HepG2 (cell line): ENCODE results near the gene TTYH2. TPM values are rescaled to one million over a fixed set of nuclear protein-coding genes. Genes with fewer than 3 reads are reported as not detected.

ENCODE experiments used
- ATAC-seq: fragments of 200-7000 bp; cut with Tn5 transposase; 3 replicates; pipeline ENCODE4 v1.9.1; 2020; ENCODE audit warnings: mild to moderate bottlenecking, moderate library complexity
- BruUV-seq: library from RNA; stranded (reverse); fragments of 400-500 nt; replicated peaks from 2 replicates; lab custom pipeline; 2021; lab: Mats Ljungman, UMichigan
- CTCF ChIA-PET: fragments of 300-600 bp; formaldehyde crosslinking; extraction: SDS; loops from one replicate; lab custom pipeline; 2021; ENCODE audit warnings: low total read pairs, inconsistent platforms, low intra/inter-chr PET ratio; lab: Yijun Ruan, JAX
- POLR2A ChIA-PET: fragments of 350-600 bp; sonication (Branson Sonifier 250); formaldehyde crosslinking; loops from one replicate; lab custom pipeline; 2020; ENCODE audit warnings: antibody characterized with exemption, inconsistent platforms; lab: Yijun Ruan, JAX
- DNase-seq: peaks from one replicate; pipeline ENCODE4 v3.0.0-alpha.2; 2015; ENCODE audit warnings: low spot score
- FAIRE-seq: peaks from 3 replicates; lab custom pipeline; 2011; peaks lifted over from hg19 to GRCh38; lab: Jason Lieb, UNC
- H2AFZ ChIP-seq: one replicate; pipeline ENCODE4 v1.6.1; 2011; ENCODE audit warnings: low read length, inconsistent platforms
- H3K27ac ChIP-seq: fragments of 300-600 bp; 3 replicates; pipeline ENCODE4 v1.8.0; 2011; ENCODE audit warnings: mixed run types, mild to moderate bottlenecking, mixed read lengths, low read length, inconsistent platforms; ENCODE audit not compliant: insufficient read depth; ENCODE audit errors: extremely low read length
- H3K27me3 ChIP-seq, 2 experiments: fragments of 200-600 bp in 1 of 2; 2 replicates in 1 of 2; 3 replicates in 1 of 2; pipeline versions ENCODE4 v1.6.0 to v1.8.0; 2011; ENCODE audit warnings: low read length in 2 of 2, mild to moderate bottlenecking in 2 of 2, moderate library complexity in 2 of 2, inconsistent platforms in 1 of 2; ENCODE audit not compliant: insufficient read depth in 2 of 2, control insufficient read depth in 1 of 2
- H3K36me3 ChIP-seq, 2 experiments: fragments of 200-600 bp in 1 of 2; replicated peaks in 1 of 2; 2 replicates in 1 of 2; 3 replicates in 1 of 2; pipeline versions ENCODE4 v1.5.1 to v1.8.0; 2011; ENCODE audit warnings: low read length in 2 of 2, inconsistent platforms in 1 of 2; ENCODE audit not compliant: insufficient read depth in 2 of 2, control insufficient read depth in 1 of 2
- H3K4me1 ChIP-seq: 2 replicates; pipeline ENCODE4 v1.5.1; 2012; ENCODE audit warnings: low read length, inconsistent platforms; ENCODE audit not compliant: insufficient read depth
- H3K4me2 ChIP-seq: 2 replicates; pipeline ENCODE4 v1.6.0; 2011; ENCODE audit warnings: low read depth, low read length, inconsistent platforms
- H3K4me3 ChIP-seq, 3 experiments: fragments of 200-600 bp in 1 of 3; sonication (generic), shearing (Covaris generic) in 1 of 3; replicated peaks in 1 of 3; 2 replicates each; pipeline ENCODE4 v1.5.1; 2011 to 2016; ENCODE audit warnings: low read length in 3 of 3, inconsistent platforms in 2 of 3, low read depth in 2 of 3, mild to moderate bottlenecking in 2 of 3, control low read depth in 1 of 3, mixed read lengths in 1 of 3; ENCODE audit not compliant: insufficient read depth in 1 of 3
- H3K79me2 ChIP-seq: one replicate; pipeline ENCODE4 v1.6.1; 2011; ENCODE audit warnings: low read length, inconsistent platforms; ENCODE audit not compliant: insufficient read depth
- H3K9ac ChIP-seq: 2 replicates; pipeline ENCODE4 v1.6.0; 2011; ENCODE audit warnings: mild to moderate bottlenecking, low read depth, low read length, inconsistent platforms; ENCODE audit not compliant: insufficient read depth
- H3K9me3 ChIP-seq: 2 replicates; pipeline ENCODE4 v1.5.1; 2012; ENCODE audit warnings: mild to moderate bottlenecking, low read length
- H4K20me1 ChIP-seq: 2 replicates; pipeline ENCODE4 v1.6.0; 2011; ENCODE audit warnings: inconsistent platforms, mild to moderate bottlenecking, low read length, moderate library complexity; ENCODE audit not compliant: insufficient read depth
- BCL3 ChIP-seq: sonication (generic); formaldehyde crosslinking; IDR thresholded peaks from 2 replicates; pipeline ENCODE4 v1.5.1; 2020; ENCODE audit warnings: mild to moderate bottlenecking, missing genetic modification reagents, moderate library complexity
- DDIT3 ChIP-seq: sonication (generic); formaldehyde crosslinking; IDR thresholded peaks from 2 replicates; pipeline ENCODE4 v1.4.0; 2020; ENCODE audit warnings: mild to moderate bottlenecking, missing genetic modification reagents
- HDAC2 ChIP-seq: sonication (generic); formaldehyde crosslinking; IDR thresholded peaks from 2 replicates; pipeline ENCODE4 v1.4.0; 2020; ENCODE audit warnings: missing genetic modification reagents
- MAFK ChIP-seq, 2 experiments: IDR thresholded peaks in 1 of 2; conservative IDR thresholded peaks in 1 of 2; 2 replicates each; pipeline ENCODE4 v1.6.1; 2011; ENCODE audit warnings: improper control_type of control experiment in 2 of 2, low read length in 2 of 2
- PITX1 ChIP-seq: sonication (generic); formaldehyde crosslinking; IDR thresholded peaks from 2 replicates; pipeline ENCODE4 v1.5.1; 2020; ENCODE audit warnings: mild to moderate bottlenecking, missing genetic modification reagents
- ZFY ChIP-seq: sonication (generic); formaldehyde crosslinking; IDR thresholded peaks from 2 replicates; pipeline ENCODE4 v1.4.0; 2020; ENCODE audit warnings: missing genetic modification reagents
- ZNF691 ChIP-seq: sonication (generic); formaldehyde crosslinking; IDR thresholded peaks from 2 replicates; pipeline ENCODE4 v1.4.0; 2020; ENCODE audit warnings: missing genetic modification reagents, low read depth, mild to moderate bottlenecking, borderline replicate concordance
- WGBS: methylation state at CpG from one replicate; pipeline ENCODE4 v1.1.6; 2017; ENCODE audit warnings: low lambda C conversion rate; 5-methylcytosine and 5-hydroxymethylcytosine counted together
- in situ Hi-C: cut with HindIII; loops from 2 replicates; pipeline ENCODE4 v1.10.0; 2017; ENCODE audit warnings: low pct_unique_long_range_greater_than_20kb; ENCODE audit not compliant: extremely low pct_ligation_motif_present
- intact Hi-C: fragments of 100-400 bp; cut with micrococcal nuclease; formaldehyde crosslinking; loops from one replicate; pipeline ENCODE4 v1.10.0; 2022; ENCODE audit not compliant: unreplicated experiment
- polyA plus RNA-seq, 8 experiments: library from polyadenylated mRNA; depleted of rRNA in 3 of 8; stranded (reverse) in 7 of 8; unstranded in 1 of 8; fragments of >200 nt; fragmentation: Illumina TruSeq in 4 of 8; extraction: Trizol in 4 of 8; gene quantifications; 2 replicates each; pipeline versions ENCODE4 v1.2.1 to v1.2.3, GENCODE V29; 2011 to 2016; ENCODE audit warnings: low read depth in 4 of 8, missing spikeins in 1 of 8, mixed read lengths in 1 of 8; ENCODE audit not compliant: insufficient read depth in 1 of 8
- total RNA-seq, 5 experiments: library from RNA; depleted of rRNA; stranded (reverse); fragments of >200 nt; fragmentation: Illumina TruSeq; extraction: Trizol; gene quantifications; 2 replicates each; pipeline ENCODE4 v1.2.3, GENCODE V29; 2016; ENCODE audit warnings: low read depth in 1 of 5

Gene TTYH2
- total and polyA plus RNA-seq, 2 of the 13 experiments (the other 11 are each of a cell fraction or from before 2014, with no cell fraction given) = 0.77 to 0.96 TPM

GRCh38 chr17:74276541-74277009 lies 63.2 kb downstream of the TTYH2 start:
- Histone ChIP-seq H2AFZ (no peak overlapping the region), H3K79me2 (no peaks in the 10 kb centered on the region), H3K4me3 (no peak overlapping the region), H3K4me1 (no peaks in the 10 kb centered on the region), H3K4me2 (no peak overlapping the region), H3K27me3 (peaks cover 6 to 44% of the 10 kb centered on the region in 2 experiments), H4K20me1 (no peaks in the 10 kb centered on the region), H3K27ac (no peak overlapping the region), H3K9me3 (no peaks in the 10 kb centered on the region), H3K36me3 (no peaks in the 10 kb centered on the region), H3K9ac (no peak overlapping the region)
- no peak for ATAC-seq
- CTCF ChIA-PET = no interaction called here
- in situ Hi-C loops (no loop called here), intact Hi-C loops (no loop called here)
- BruUV-seq = no TSS peak
- TF ChIP-seq ZNF691 (no peak), BCL3 (no peak), DDIT3 (no peak), PITX1 (no peak), HDAC2 (CRISPR knock-in tag) (no peak), MAFK (conservative IDR thresholded peaks at IDR 0.05 in 1 of 2, IDR thresholded peaks at IDR 0.05 in 1 of 2; ENCODE audit: low read length in 2 of 2) (peak; percentile 20 to 39; a peak in 1 of 4 replicates), ZFY (CRISPR knock-in tag) (no peak)
- FAIRE-seq = no peak
- POLR2A ChIA-PET = interaction anchor here (0.6 kb wide), 1 partner anchor 1877 kb away, joined by 3 read pairs; no protein-coding TSS in a partner anchor
- 12% methylated on average over 5 of the region's 5 CpGs for WGBS
- DNase-seq = no peak
